Activated naive CD4-positive, alpha-beta T cell treated with anti-CD3 and anti-CD28 coated beads, Interleukin-2, amount 10 ng/mL, durations not matched to agents 7 days and 5 days (primary cell): ENCODE measurements around the gene ANTXR2.

Experiments
- CTCF ChIA-PET: fragments of 350-600 bp; sonication (Branson Sonifier 250); formaldehyde crosslinking; loops from one replicate; lab custom pipeline; 2021; ENCODE audit warnings: antibody characterized with exemption; lab: Charles Lee
- DNase-seq: peaks from one replicate; pipeline ENCODE4 v3.0.0-alpha.2; 2020
- H3K27ac Mint-ChIP-seq: one replicate; pipeline ENCODE4 v1.8.0; 2021; ENCODE audit warnings: mild to moderate bottlenecking, moderate library complexity, mixed read lengths
- H3K27me3 Mint-ChIP-seq: one replicate; pipeline ENCODE4 v1.8.0; 2021; ENCODE audit warnings: mild to moderate bottlenecking, mixed read lengths
- H3K36me3 Mint-ChIP-seq: one replicate; pipeline ENCODE4 v1.8.0; 2021; ENCODE audit warnings: mixed read lengths
- H3K4me1 Mint-ChIP-seq: one replicate; pipeline ENCODE4 v1.8.0; 2021; ENCODE audit warnings: mixed read lengths
- H3K4me3 Mint-ChIP-seq: one replicate; pipeline ENCODE4 v1.8.0; 2021; ENCODE audit warnings: mild to moderate bottlenecking, moderate library complexity, mixed read lengths
- H3K9me3 Mint-ChIP-seq: one replicate; pipeline ENCODE4 v1.8.0; 2021; ENCODE audit warnings: mixed read lengths

The ANTXR2 gene

GRCh38 chr4:80101071-80101791 lies 28.2 kb upstream of the ANTXR2 start:
- Mint-ChIP-seq H3K27ac (no peak overlapping the region), H3K27me3 (peaks cover 4% of the 10 kb centered on the region), H3K4me1 (peaks cover 2% of the 10 kb centered on the region), H3K36me3 (no peaks in the 10 kb centered on the region), H3K9me3 (peaks cover 2% of the 10 kb centered on the region), H3K4me3 (no peak overlapping the region)
- CTCF ChIA-PET: no interaction called here
- no peak for DNase-seq

GRCh38 chr4:80099671-80100070 lies 26.6 kb upstream of the ANTXR2 start:
- Mint-ChIP-seq H3K27ac (no peak overlapping the region), H3K9me3 (no peaks in the 10 kb centered on the region), H3K4me1 (no peaks in the 10 kb centered on the region), H3K36me3 (no peaks in the 10 kb centered on the region), H3K27me3 (peaks cover 4% of the 10 kb centered on the region), H3K4me3 (no peak overlapping the region)
- CTCF ChIA-PET: no interaction called here
- DNase-seq: no peak

GRCh38 chr4:80098635-80099034 lies 25.6 kb upstream of the ANTXR2 start:
- H3K4me3 Mint-ChIP-seq: no peak overlapping the region
- CTCF ChIA-PET: no interaction called here
- no peaks in the 10 kb centered on the region for H3K9me3 Mint-ChIP-seq
- H3K27me3 Mint-ChIP-seq: peaks cover 4% of the 10 kb centered on the region
- no peak for DNase-seq
- no peaks in the 10 kb centered on the region for H3K4me1 Mint-ChIP-seq
- no peaks in the 10 kb centered on the region for H3K36me3 Mint-ChIP-seq
- no peak overlapping the region for H3K27ac Mint-ChIP-seq

- CTCF ChIA-PET: no interaction called here
- H3K27me3 Mint-ChIP-seq: peaks cover 4% of the 10 kb centered on the region
- no peak for DNase-seq
- no peaks in the 10 kb centered on the region for H3K9me3 Mint-ChIP-seq
- H3K4me3 Mint-ChIP-seq: no peak overlapping the region
- no peak overlapping the region for H3K27ac Mint-ChIP-seq
- peaks cover 2% of the 10 kb centered on the region for H3K4me1 Mint-ChIP-seq
- H3K36me3 Mint-ChIP-seq: no peaks in the 10 kb centered on the region
Measured at GRCh38 chr4:80097400-80098177, 24.6 kb upstream of the ANTXR2 start.

- CTCF ChIA-PET: interaction anchor here (1.0 kb wide), 1 partner anchor 20 kb away, joined by 3 read pairs; no protein-coding TSS in a partner anchor
- Mint-ChIP-seq H3K9me3 (no peaks in the 10 kb centered on the region), H3K27me3 (peaks cover 4% of the 10 kb centered on the region), H3K4me1 (peaks cover 9% of the 10 kb centered on the region), H3K36me3 (no peaks in the 10 kb centered on the region), H3K4me3 (no peak overlapping the region), H3K27ac (no peak overlapping the region)
- no peak for DNase-seq
Measured at GRCh38 chr4:80096175-80096850, 23.3 kb upstream of the ANTXR2 start.

GRCh38 chr4:80094191-80094590 lies 21.2 kb upstream of the ANTXR2 start:
- Mint-ChIP-seq H3K36me3 (peaks cover 2% of the 10 kb centered on the region), H3K4me1 (peaks cover 9% of the 10 kb centered on the region), H3K27me3 (peaks cover 3% of the 10 kb centered on the region), H3K9me3 (no peaks in the 10 kb centered on the region), H3K27ac (no peak overlapping the region), H3K4me3 (no peak overlapping the region)
- CTCF ChIA-PET: no interaction called here
- DNase-seq: no peak

GRCh38 chr4:80093563-80093962 lies 20.5 kb upstream of the ANTXR2 start:
- Mint-ChIP-seq H3K27me3 (no peaks in the 10 kb centered on the region), H3K4me1 (peaks cover 9% of the 10 kb centered on the region)
- CTCF ChIA-PET: no interaction called here

GRCh38 chr4:80092847-80093246 lies 19.8 kb upstream of the ANTXR2 start:
- Mint-ChIP-seq H3K36me3 (peaks cover 3% of the 10 kb centered on the region), H3K4me3 (no peak overlapping the region), H3K9me3 (peaks cover 1% of the 10 kb centered on the region), H3K27me3 (peaks cover 4% of the 10 kb centered on the region), H3K4me1 (peaks cover 9% of the 10 kb centered on the region), H3K27ac (no peak overlapping the region)
- CTCF ChIA-PET: interaction anchor here (2.0 kb wide), 1 partner anchor 13 kb away, joined by 5 read pairs; no protein-coding TSS in a partner anchor
- DNase-seq: no peak

More at GRCh38 chr4:80093563-80093962, 20.5 kb upstream of the ANTXR2 start:
- H3K4me3 Mint-ChIP-seq: no peak overlapping the region
- peaks cover 2% of the 10 kb centered on the region for H3K36me3 Mint-ChIP-seq
- no peak for DNase-seq
- H3K9me3 Mint-ChIP-seq: no peaks in the 10 kb centered on the region
- H3K27ac Mint-ChIP-seq: no peak overlapping the region

- peaks cover 5% of the 10 kb centered on the region for H3K27me3 Mint-ChIP-seq
- DNase-seq: no peak
- peaks cover 2% of the 10 kb centered on the region for H3K9me3 Mint-ChIP-seq
- no peak overlapping the region for H3K4me3 Mint-ChIP-seq
- H3K4me1 Mint-ChIP-seq: peaks cover 9% of the 10 kb centered on the region
- CTCF ChIA-PET: interaction anchor here (0.8 to 2.0 kb wide), 2 partner anchors 12 to 173 kb away, joined by 3 to 5 read pairs; no protein-coding TSS in a partner anchor
- H3K36me3 Mint-ChIP-seq: peaks cover 6% of the 10 kb centered on the region
- no peak overlapping the region for H3K27ac Mint-ChIP-seq
Measured at GRCh38 chr4:80092088-80092487, 19.1 kb upstream of the ANTXR2 start.

GRCh38 chr4:80091688-80092087 lies 18.7 kb upstream of the ANTXR2 start:
- no peak overlapping the region for H3K27ac Mint-ChIP-seq
- no peak overlapping the region for H3K4me3 Mint-ChIP-seq
- CTCF ChIA-PET: interaction anchor here (0.8 to 2.0 kb wide), 2 partner anchors 12 to 172 kb away, joined by 3 to 5 read pairs; no protein-coding TSS in a partner anchor
- peaks cover 5% of the 10 kb centered on the region for H3K27me3 Mint-ChIP-seq
- no peak for DNase-seq
- H3K9me3 Mint-ChIP-seq: peaks cover 2% of the 10 kb centered on the region
- peaks cover 9% of the 10 kb centered on the region for H3K4me1 Mint-ChIP-seq
- peaks cover 6% of the 10 kb centered on the region for H3K36me3 Mint-ChIP-seq

- no peak for DNase-seq
- no peak overlapping the region for H3K27ac Mint-ChIP-seq
- H3K9me3 Mint-ChIP-seq: peaks cover 2% of the 10 kb centered on the region
- H3K27me3 Mint-ChIP-seq: peaks cover 10% of the 10 kb centered on the region
- no peak overlapping the region for H3K4me3 Mint-ChIP-seq
- CTCF ChIA-PET: interaction anchor here (0.8 to 2.0 kb wide), 2 partner anchors 11 to 172 kb away, joined by 3 to 5 read pairs; no protein-coding TSS in a partner anchor
- peaks cover 9% of the 10 kb centered on the region for H3K4me1 Mint-ChIP-seq
- peaks cover 6% of the 10 kb centered on the region for H3K36me3 Mint-ChIP-seq
Measured at GRCh38 chr4:80091184-80091583, 18.2 kb upstream of the ANTXR2 start.

GRCh38 chr4:80090090-80090489 lies 17.1 kb upstream of the ANTXR2 start:
- no peak for DNase-seq
- Mint-ChIP-seq H3K27ac (no peak overlapping the region), H3K4me1 (peaks cover 9% of the 10 kb centered on the region), H3K36me3 (peaks cover 6% of the 10 kb centered on the region), H3K27me3 (peaks cover 10% of the 10 kb centered on the region), H3K4me3 (no peak overlapping the region), H3K9me3 (peaks cover 2% of the 10 kb centered on the region)
- CTCF ChIA-PET: no interaction called here

- Mint-ChIP-seq H3K4me3 (no peak overlapping the region), H3K9me3 (peaks cover 2% of the 10 kb centered on the region), H3K27ac (no peak overlapping the region), H3K27me3 (peaks cover 10% of the 10 kb centered on the region), H3K36me3 (peaks cover 6% of the 10 kb centered on the region), H3K4me1 (peaks cover 9% of the 10 kb centered on the region)
- CTCF ChIA-PET: no interaction called here
- DNase-seq: no peak
Measured at GRCh38 chr4:80088471-80088870, 15.4 kb upstream of the ANTXR2 start.

- Mint-ChIP-seq H3K27me3 (peaks cover 15% of the 10 kb centered on the region), H3K27ac (no peak overlapping the region), H3K4me1 (no peaks in the 10 kb centered on the region), H3K4me3 (no peak overlapping the region), H3K9me3 (peaks cover 3% of the 10 kb centered on the region), H3K36me3 (peaks cover 6% of the 10 kb centered on the region)
- CTCF ChIA-PET: interaction anchor here (0.7 kb wide), 1 partner anchor 39 kb away, joined by 3 read pairs; no protein-coding TSS in a partner anchor
- no peak for DNase-seq
Measured at GRCh38 chr4:80086296-80086695, 13.3 kb upstream of the ANTXR2 start.
